ENCODE data around the gene MCM5. TPM values are rescaled to one million over a fixed set of nuclear protein-coding genes. Genes with fewer than 3 reads are reported as not detected.

The MCM5 gene
- total and polyA plus RNA-seq, 2 donors, result 27.1 to 86.9 TPM

DNA sequence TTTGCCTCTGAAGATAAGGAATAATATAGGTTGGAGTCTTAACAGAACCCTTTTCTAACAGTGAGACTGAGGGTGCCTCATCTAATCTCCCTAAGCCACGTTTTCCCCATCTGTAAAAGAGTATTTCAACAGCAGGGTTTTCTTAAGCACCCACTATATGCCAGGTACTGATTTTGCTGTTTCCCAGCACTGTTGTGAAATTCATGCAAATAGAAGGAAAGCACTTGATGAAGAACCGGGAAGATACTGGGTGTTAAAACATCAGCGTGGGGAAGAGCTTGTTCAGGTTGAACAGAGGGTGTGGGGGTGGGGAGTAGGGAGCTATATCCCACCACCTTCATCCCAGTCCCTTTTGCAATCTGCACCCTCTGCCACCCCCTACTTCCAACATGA lies 16.3 kb upstream of the MCM5 start:
- Histone ChIP-seq H3K4me1 (ENCODE audit: control insufficient read depth in 2 of 2, insufficient read depth in 2 of 2, low read length in 2 of 2) (peaks cover 0 to 5% of the 10 kb centered on the region in 2 donors), H3K27me3 (ENCODE audit: control insufficient read depth in 2 of 2, insufficient read depth in 1 of 2, low read length in 1 of 2) (peaks cover 17 to 42% of the 10 kb centered on the region in 2 donors), H3K9me3 (ENCODE audit: control insufficient read depth in 2 of 2, insufficient read depth in 1 of 2, low read length in 1 of 2) (no peaks in the 10 kb centered on the region), H3K27ac (ENCODE audit: low read depth in 1 of 2, low read length in 1 of 2) (no peak overlapping the region), H3K4me3 (ENCODE audit: low read length in 2 of 2) (no peak overlapping the region), H3K36me3 (ENCODE audit: control insufficient read depth in 2 of 2, insufficient read depth in 2 of 2, low read length in 1 of 2) (no peaks in the 10 kb centered on the region)
- DNase-seq (ENCODE audit: low read depth in 6 of 9, low spot score in 9 of 9), result no peak
- 95% methylated on average over 3 of the region's 3 CpGs for WGBS

DNA sequence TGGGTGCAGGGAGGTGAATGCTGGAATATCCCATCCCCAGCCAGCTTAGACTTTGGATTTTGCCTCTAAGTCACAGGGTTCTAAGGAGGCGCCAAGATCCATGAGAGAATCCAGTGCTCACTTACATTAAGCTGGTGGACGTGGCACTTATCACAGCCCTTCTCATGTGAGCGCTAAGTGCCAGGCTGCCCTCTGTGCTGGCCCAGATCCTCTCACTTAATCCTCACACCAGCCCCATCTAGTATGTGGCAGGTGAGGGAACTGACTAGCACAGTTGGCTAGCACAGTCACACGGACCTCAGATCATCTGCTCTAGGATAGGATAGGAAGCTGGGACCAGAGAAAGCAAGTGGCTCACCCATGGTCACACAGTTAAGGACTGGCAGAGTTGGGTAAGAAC lies 15.4 kb upstream of the MCM5 start:
- Histone ChIP-seq H3K4me1 (ENCODE audit: control insufficient read depth in 2 of 2, insufficient read depth in 2 of 2, low read length in 2 of 2) (peaks cover 0 to 5% of the 10 kb centered on the region in 2 donors), H3K27me3 (ENCODE audit: control insufficient read depth in 2 of 2, insufficient read depth in 1 of 2, low read length in 1 of 2) (peaks cover 17 to 42% of the 10 kb centered on the region in 2 donors), H3K27ac (ENCODE audit: low read depth in 1 of 2, low read length in 1 of 2) (no peak overlapping the region), H3K9me3 (ENCODE audit: control insufficient read depth in 2 of 2, insufficient read depth in 1 of 2, low read length in 1 of 2) (no peaks in the 10 kb centered on the region), H3K4me3 (ENCODE audit: low read length in 2 of 2) (no peak overlapping the region), H3K36me3 (ENCODE audit: control insufficient read depth in 2 of 2, insufficient read depth in 2 of 2, low read length in 1 of 2) (no peaks in the 10 kb centered on the region)
- WGBS, result 90% methylated on average over 4 of the region's 4 CpGs
- no peak for DNase-seq (ENCODE audit: low read depth in 6 of 9, low spot score in 9 of 9)

DNA sequence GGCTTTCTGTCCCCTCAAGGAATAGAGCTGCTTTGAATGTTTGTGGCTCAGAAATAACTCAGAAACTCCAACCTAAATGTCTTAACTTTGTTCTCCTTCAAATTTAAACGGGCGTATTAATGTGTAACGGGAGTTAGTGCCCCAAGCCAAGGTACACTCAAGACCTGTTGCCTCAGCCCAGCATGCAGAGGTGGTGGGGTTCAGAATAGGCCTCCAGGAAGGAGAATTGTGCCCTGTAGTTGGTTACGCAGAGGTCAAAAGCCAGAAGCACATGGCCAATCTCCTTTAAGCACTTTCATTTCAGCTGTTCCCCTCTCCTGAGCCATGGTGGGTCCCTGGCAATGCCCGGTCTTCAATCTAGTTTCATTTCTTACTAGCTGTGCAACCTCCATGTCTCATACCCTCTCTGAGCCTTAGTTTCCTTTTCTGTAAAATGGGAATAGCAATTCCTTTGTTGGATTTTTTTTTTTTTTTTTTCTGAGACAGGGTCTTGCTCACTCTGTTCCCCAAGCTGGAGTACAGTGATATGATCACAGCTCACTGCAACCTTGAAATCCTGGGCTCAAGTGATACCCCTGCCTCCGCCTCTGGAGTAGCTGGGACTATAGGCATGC lies 14.9 kb upstream of the MCM5 start:
- Histone ChIP-seq H3K36me3 (ENCODE audit: control insufficient read depth in 2 of 2, insufficient read depth in 2 of 2, low read length in 1 of 2) (no peaks in the 10 kb centered on the region), H3K27ac (ENCODE audit: low read depth in 1 of 2, low read length in 1 of 2) (no peak overlapping the region), H3K27me3 (ENCODE audit: control insufficient read depth in 2 of 2, insufficient read depth in 1 of 2, low read length in 1 of 2) (peaks cover 15 to 36% of the 10 kb centered on the region in 2 donors), H3K4me1 (ENCODE audit: control insufficient read depth in 2 of 2, insufficient read depth in 2 of 2, low read length in 2 of 2) (peaks cover 0 to 5% of the 10 kb centered on the region in 2 donors), H3K4me3 (ENCODE audit: low read length in 2 of 2) (no peak overlapping the region), H3K9me3 (ENCODE audit: control insufficient read depth in 2 of 2, insufficient read depth in 1 of 2, low read length in 1 of 2) (no peaks in the 10 kb centered on the region)
- WGBS, result 79% methylated on average over 6 of the region's 6 CpGs
- DNase-seq (ENCODE audit: low read depth in 6 of 9, low spot score in 9 of 9), result no peak

DNA sequence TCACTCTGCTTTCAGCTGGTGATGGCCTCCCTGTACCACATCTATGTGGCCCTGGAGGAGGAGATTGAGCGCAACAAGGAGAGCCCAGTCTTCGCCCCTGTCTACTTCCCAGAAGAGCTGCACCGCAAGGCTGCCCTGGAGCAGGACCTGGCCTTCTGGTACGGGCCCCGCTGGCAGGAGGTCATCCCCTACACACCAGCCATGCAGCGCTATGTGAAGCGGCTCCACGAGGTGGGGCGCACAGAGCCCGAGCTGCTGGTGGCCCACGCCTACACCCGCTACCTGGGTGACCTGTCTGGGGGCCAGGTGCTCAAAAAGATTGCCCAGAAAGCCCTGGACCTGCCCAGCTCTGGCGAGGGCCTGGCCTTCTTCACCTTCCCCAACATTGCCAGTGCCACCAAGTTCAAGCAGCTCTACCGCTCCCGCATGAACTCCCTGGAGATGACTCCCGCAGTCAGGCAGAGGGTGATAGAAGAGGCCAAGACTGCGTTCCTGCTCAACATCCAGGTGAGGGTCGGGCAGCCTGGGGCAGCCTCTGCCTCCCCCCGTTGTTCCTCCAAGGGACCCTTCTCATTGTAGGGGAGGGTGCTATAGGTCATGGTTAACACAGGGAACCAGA lies 13.2 kb upstream of the MCM5 start:
- Histone ChIP-seq H3K36me3 (ENCODE audit: control insufficient read depth in 2 of 2, insufficient read depth in 2 of 2, low read length in 1 of 2) (no peaks in the 10 kb centered on the region), H3K27me3 (ENCODE audit: control insufficient read depth in 2 of 2, insufficient read depth in 1 of 2, low read length in 1 of 2) (peaks cover 4 to 19% of the 10 kb centered on the region in 2 donors), H3K9me3 (ENCODE audit: control insufficient read depth in 2 of 2, insufficient read depth in 1 of 2, low read length in 1 of 2) (no peaks in the 10 kb centered on the region), H3K27ac (ENCODE audit: low read depth in 1 of 2, low read length in 1 of 2) (no peak overlapping the region), H3K4me3 (ENCODE audit: low read length in 2 of 2) (no peak overlapping the region), H3K4me1 (ENCODE audit: control insufficient read depth in 2 of 2, insufficient read depth in 2 of 2, low read length in 2 of 2) (no peaks in the 10 kb centered on the region)
- no peak for DNase-seq (ENCODE audit: low read depth in 6 of 9, low spot score in 9 of 9)
- 97% methylated on average over 19 of the region's 19 CpGs for WGBS

DNA sequence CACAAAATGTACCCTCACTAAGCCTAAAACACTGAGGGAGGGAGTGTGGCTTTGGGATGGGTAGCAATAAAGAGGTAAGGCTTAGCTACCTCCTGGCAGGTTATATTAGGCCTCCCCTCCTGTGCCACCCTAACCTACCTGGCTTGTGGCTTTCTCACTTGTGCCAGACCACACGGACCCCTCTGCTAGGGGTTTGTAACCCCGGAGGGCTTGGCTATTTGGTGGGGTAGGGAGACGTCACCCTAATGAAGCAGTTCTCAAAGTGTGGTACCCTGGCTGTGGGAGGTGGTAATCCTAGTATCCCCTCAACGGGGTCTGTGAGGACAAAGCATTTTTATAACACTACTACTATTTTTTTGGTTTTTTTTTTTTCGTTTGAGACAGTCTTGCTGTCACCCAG lies 9.0 kb upstream of the MCM5 start:
- Histone ChIP-seq H3K36me3 (ENCODE audit: control insufficient read depth in 2 of 2, insufficient read depth in 2 of 2, low read length in 1 of 2) (no peaks in the 10 kb centered on the region), H3K27me3 (ENCODE audit: control insufficient read depth in 2 of 2, insufficient read depth in 1 of 2, low read length in 1 of 2) (no peaks in the 10 kb centered on the region), H3K9me3 (ENCODE audit: control insufficient read depth in 2 of 2, insufficient read depth in 1 of 2, low read length in 1 of 2) (no peaks in the 10 kb centered on the region), H3K4me1 (ENCODE audit: control insufficient read depth in 2 of 2, insufficient read depth in 2 of 2, low read length in 2 of 2) (no peaks in the 10 kb centered on the region), H3K4me3 (ENCODE audit: low read length in 2 of 2) (no peak overlapping the region), H3K27ac (ENCODE audit: low read depth in 1 of 2, low read length in 1 of 2) (no peak overlapping the region)
- WGBS, result 95% methylated on average over 5 of the region's 5 CpGs
- no peak for DNase-seq (ENCODE audit: low read depth in 6 of 9, low spot score in 9 of 9)

DNA sequence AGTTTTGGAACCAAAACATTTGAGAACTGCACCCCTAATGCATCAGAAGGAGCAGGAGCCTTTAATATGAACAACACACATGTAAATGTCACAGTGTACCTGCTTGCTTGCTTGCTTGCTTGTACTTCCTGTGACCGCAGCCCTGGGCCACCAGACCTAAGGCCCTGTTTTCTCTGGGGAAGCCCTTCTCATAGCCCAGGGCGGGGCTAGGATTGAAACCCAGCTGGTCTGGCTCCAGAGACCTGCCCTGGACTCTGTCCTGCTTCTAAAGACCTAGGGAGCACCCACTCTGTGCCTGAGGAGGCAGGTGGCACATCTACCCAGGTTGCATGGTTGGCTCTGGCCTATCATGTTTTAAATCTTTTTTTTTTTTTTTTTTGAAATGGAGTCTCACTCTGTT lies 7.6 kb upstream of the MCM5 start:
- H3K4me3 ChIP-seq (ENCODE audit: low read length in 2 of 2), result no peak overlapping the region
- no peaks in the 10 kb centered on the region for H3K36me3 ChIP-seq (ENCODE audit: control insufficient read depth in 2 of 2, insufficient read depth in 2 of 2, low read length in 1 of 2)
- 95% methylated on average over 2 of the region's 2 CpGs for WGBS
- no peaks in the 10 kb centered on the region for H3K27me3 ChIP-seq (ENCODE audit: control insufficient read depth in 2 of 2, insufficient read depth in 1 of 2, low read length in 1 of 2)
- H3K4me1 ChIP-seq (ENCODE audit: control insufficient read depth in 2 of 2, insufficient read depth in 2 of 2, low read length in 2 of 2), result no peaks in the 10 kb centered on the region
- no peaks in the 10 kb centered on the region for H3K9me3 ChIP-seq (ENCODE audit: control insufficient read depth in 2 of 2, insufficient read depth in 1 of 2, low read length in 1 of 2)
- H3K27ac ChIP-seq (ENCODE audit: low read depth in 1 of 2, low read length in 1 of 2), result no peak overlapping the region
- DNase-seq (ENCODE audit: low read depth in 6 of 9, low spot score in 9 of 9), result no peak

DNA sequence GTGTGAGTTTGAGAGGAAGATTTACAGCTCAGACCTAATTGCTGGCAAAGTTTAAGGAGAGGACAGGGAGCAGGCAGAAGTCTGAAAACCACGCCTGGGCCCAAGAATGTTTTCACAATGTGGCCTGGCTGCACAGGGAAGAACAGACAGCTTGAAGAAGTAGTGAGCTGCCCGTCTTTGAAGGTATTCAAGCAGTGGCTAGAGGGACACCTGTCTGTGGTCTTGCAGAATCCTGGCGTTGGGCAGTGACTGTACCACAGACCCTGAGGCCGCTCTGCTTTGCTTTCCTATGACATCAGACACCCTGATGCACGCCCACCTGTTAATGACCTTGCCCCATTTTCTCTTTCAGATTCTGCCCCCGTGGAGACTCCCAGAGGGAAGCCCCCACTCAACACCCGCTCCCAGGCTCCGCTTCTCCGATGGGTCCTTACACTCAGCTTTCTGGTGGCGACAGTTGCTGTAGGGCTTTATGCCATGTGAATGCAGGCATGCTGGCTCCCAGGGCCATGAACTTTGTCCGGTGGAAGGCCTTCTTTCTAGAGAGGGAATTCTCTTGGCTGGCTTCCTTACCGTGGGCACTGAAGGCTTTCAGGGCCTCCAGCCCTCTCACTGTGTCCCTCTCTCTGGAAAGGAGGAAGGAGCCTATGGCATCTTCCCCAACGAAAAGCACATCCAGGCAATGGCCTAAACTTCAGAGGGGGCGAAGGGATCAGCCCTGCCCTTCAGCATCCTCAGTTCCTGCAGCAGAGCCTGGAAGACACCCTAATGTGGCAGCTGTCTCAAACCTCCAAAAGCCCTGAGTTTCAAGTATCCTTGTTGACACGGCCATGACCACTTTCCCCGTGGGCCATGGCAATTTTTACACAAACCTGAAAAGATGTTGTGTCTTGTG lies 6.6 kb upstream of the MCM5 start:
- WGBS, result 95% methylated on average over 16 of the region's 16 CpGs
- no peak for DNase-seq (ENCODE audit: low read depth in 6 of 9, low spot score in 9 of 9)
- Histone ChIP-seq H3K4me1 (ENCODE audit: control insufficient read depth in 2 of 2, insufficient read depth in 2 of 2, low read length in 2 of 2) (no peaks in the 10 kb centered on the region), H3K27me3 (ENCODE audit: control insufficient read depth in 2 of 2, insufficient read depth in 1 of 2, low read length in 1 of 2) (no peaks in the 10 kb centered on the region), H3K27ac (ENCODE audit: low read depth in 1 of 2, low read length in 1 of 2) (no peak overlapping the region), H3K9me3 (ENCODE audit: control insufficient read depth in 2 of 2, insufficient read depth in 1 of 2, low read length in 1 of 2) (no peaks in the 10 kb centered on the region), H3K36me3 (ENCODE audit: control insufficient read depth in 2 of 2, insufficient read depth in 2 of 2, low read length in 1 of 2) (no peaks in the 10 kb centered on the region), H3K4me3 (ENCODE audit: low read length in 2 of 2) (no peak overlapping the region)

DNA sequence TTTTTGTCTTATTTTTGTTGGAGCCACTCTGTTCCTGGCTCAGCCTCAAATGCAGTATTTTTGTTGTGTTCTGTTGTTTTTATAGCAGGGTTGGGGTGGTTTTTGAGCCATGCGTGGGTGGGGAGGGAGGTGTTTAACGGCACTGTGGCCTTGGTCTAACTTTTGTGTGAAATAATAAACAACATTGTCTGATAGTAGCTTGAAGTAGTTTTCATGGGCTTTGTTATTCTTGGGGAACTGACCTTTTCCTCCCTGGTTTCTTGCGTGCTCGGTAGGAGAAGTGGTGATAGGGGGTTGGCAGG lies 6.0 kb upstream of the MCM5 start:
- H3K4me1 ChIP-seq (ENCODE audit: control insufficient read depth in 2 of 2, insufficient read depth in 2 of 2, low read length in 2 of 2), result peaks cover 0 to under 1% of the 10 kb centered on the region in 2 donors
- no peaks in the 10 kb centered on the region for H3K36me3 ChIP-seq (ENCODE audit: control insufficient read depth in 2 of 2, insufficient read depth in 2 of 2, low read length in 1 of 2)
- DNase-seq (ENCODE audit: low read depth in 6 of 9, low spot score in 9 of 9), result no peak
- H3K27ac ChIP-seq (ENCODE audit: low read depth in 1 of 2, low read length in 1 of 2), result no peak overlapping the region
- no peaks in the 10 kb centered on the region for H3K27me3 ChIP-seq (ENCODE audit: control insufficient read depth in 2 of 2, insufficient read depth in 1 of 2, low read length in 1 of 2)
- no peaks in the 10 kb centered on the region for H3K9me3 ChIP-seq (ENCODE audit: control insufficient read depth in 2 of 2, insufficient read depth in 1 of 2, low read length in 1 of 2)
- 91% methylated on average over 4 of the region's 4 CpGs for WGBS
- no peak overlapping the region for H3K4me3 ChIP-seq (ENCODE audit: low read length in 2 of 2)

DNA sequence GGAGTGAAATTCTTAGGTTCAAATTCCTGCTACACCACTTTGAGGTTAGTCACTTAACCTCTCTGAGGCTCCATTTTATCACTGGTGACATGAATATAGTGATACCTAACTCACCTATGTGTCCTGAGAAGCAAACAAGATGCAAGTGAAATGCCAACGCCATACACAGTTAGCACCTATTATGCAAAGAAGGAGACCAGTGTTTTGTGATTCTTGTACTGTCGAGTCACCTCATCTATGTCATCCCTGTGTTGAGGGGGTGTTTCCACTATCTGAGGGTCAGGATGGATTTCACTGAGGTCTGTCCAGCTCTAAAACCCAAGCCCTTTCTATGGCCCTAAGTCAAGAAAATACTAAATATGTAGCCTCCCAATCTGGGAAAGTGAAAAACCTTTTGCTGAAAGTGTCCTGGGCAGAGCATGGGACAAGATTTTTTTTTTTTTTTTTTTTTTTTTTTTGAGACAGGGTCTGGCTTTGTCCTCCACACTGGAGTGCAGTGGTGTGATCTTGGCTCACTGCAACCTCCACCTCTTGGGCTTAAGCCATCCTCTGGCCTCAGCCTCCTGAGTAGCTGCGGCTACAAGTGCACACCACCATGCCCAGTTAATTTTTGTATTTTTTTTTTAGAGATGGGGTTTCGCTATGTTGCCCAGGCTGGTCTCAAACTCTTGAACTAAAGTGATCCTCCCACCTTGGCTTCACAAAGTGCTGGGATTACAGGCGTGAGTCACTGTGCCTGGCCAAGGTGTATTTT lies 5.0 kb upstream of the MCM5 start:
- Histone ChIP-seq H3K27ac (ENCODE audit: low read depth in 1 of 2, low read length in 1 of 2) (no peak overlapping the region), H3K4me1 (ENCODE audit: control insufficient read depth in 2 of 2, insufficient read depth in 2 of 2, low read length in 2 of 2) (peaks cover 3 to 8% of the 10 kb centered on the region in 2 donors), H3K27me3 (ENCODE audit: control insufficient read depth in 2 of 2, insufficient read depth in 1 of 2, low read length in 1 of 2) (no peaks in the 10 kb centered on the region), H3K4me3 (ENCODE audit: low read length in 2 of 2) (no peak overlapping the region), H3K36me3 (ENCODE audit: control insufficient read depth in 2 of 2, insufficient read depth in 2 of 2, low read length in 1 of 2) (no peaks in the 10 kb centered on the region), H3K9me3 (ENCODE audit: control insufficient read depth in 2 of 2, insufficient read depth in 1 of 2, low read length in 1 of 2) (no peaks in the 10 kb centered on the region)
- WGBS, result 97% methylated on average over 5 of the region's 5 CpGs
- DNase-seq (ENCODE audit: low read depth in 6 of 9, low spot score in 9 of 9), result no peak
